CD4-positive, alpha-beta T cell (primary cell): ENCODE data around the gene RBM5. TPM values are rescaled to one million over a fixed set of nuclear protein-coding genes. Genes with fewer than 3 reads are reported as not detected.

Experiments
- ATAC-seq: fragments of 200-7000 bp; cut with Tn5 transposase; one replicate; pipeline ENCODE4 v1.10.0; 2022; ENCODE audit warnings: mild to moderate bottlenecking; ENCODE audit not compliant: poor library complexity
- CTCF ChIA-PET: fragments of 350-600 bp; sonication (Branson Sonifier 250); formaldehyde crosslinking; loops from one replicate; lab custom pipeline; 2021; ENCODE audit warnings: antibody characterized with exemption, inconsistent platforms; lab: Charles Lee
- POLR2A ChIA-PET: fragments of 350-600 bp; sonication (Branson Sonifier 250); formaldehyde crosslinking; loops from one replicate; lab custom pipeline; 2021; ENCODE audit warnings: antibody characterized with exemption, inconsistent platforms; lab: Charles Lee
- DNase-seq, 14 experiments: peaks; one replicate each; pipeline ENCODE4 v3.0.0-alpha.2; 2013 to 2020; ENCODE audit warnings: mixed read lengths in 2 of 14
- H3K27ac ChIP-seq, 2 donors: one replicate each; pipeline versions ENCODE4 v1.5.1 to v1.7.0; 2013; ENCODE audit warnings: low read length in 2 of 2, low read depth in 1 of 2, mild to moderate bottlenecking in 1 of 2
- H3K27me3 ChIP-seq, 2 experiments: 1 replicate in 1 of 2; 2 replicates in 1 of 2; pipeline versions ENCODE4 v1.6.1 to v1.7.0; 2013; ENCODE audit warnings: low read length in 2 of 2, control low read depth in 1 of 2, mild to moderate bottlenecking in 1 of 2, moderate library complexity in 1 of 2; ENCODE audit not compliant: insufficient read depth in 2 of 2, control insufficient read depth in 1 of 2
- H3K36me3 ChIP-seq: one replicate; pipeline ENCODE4 v1.6.1; 2013; ENCODE audit warnings: low read length, control low read depth; ENCODE audit not compliant: insufficient read depth
- H3K4me1 ChIP-seq: one replicate; pipeline ENCODE4 v1.6.1; 2013; ENCODE audit warnings: low read length, control low read depth; ENCODE audit not compliant: insufficient read depth
- H3K4me3 ChIP-seq: one replicate; pipeline ENCODE4 v1.5.1; 2013; ENCODE audit warnings: mild to moderate bottlenecking, low read length, moderate library complexity
- H3K9me3 ChIP-seq, 2 experiments: 1 replicate in 1 of 2; 2 replicates in 1 of 2; pipeline versions ENCODE4 v1.6.1 to v1.7.0; 2013; ENCODE audit warnings: low read length in 2 of 2, mild to moderate bottlenecking in 2 of 2, control low read depth in 1 of 2, moderate library complexity in 1 of 2; ENCODE audit not compliant: control insufficient read depth in 1 of 2, insufficient read depth in 1 of 2
- H3K27ac Mint-ChIP-seq: one replicate; pipeline ENCODE4 v1.8.0; 2020; ENCODE audit warnings: mixed read lengths
- H3K27me3 Mint-ChIP-seq: one replicate; pipeline ENCODE4 v1.8.0; 2021; ENCODE audit warnings: mixed read lengths
- H3K36me3 Mint-ChIP-seq: one replicate; pipeline ENCODE4 v1.8.0; 2021; ENCODE audit warnings: low read depth, mixed read lengths
- H3K4me1 Mint-ChIP-seq: one replicate; pipeline ENCODE4 v1.8.0; 2021; ENCODE audit warnings: low read depth, mixed read lengths
- H3K4me3 Mint-ChIP-seq: one replicate; pipeline ENCODE4 v1.8.0; 2020; ENCODE audit warnings: mild to moderate bottlenecking, mixed read lengths
- H3K9me3 Mint-ChIP-seq: one replicate; pipeline ENCODE4 v1.8.0; 2020; ENCODE audit warnings: mixed read lengths
- CTCF ChIP-seq: fragments of 200-600 bp; IDR thresholded peaks from one replicate; pipeline ENCODE4 v1.8.0; 2022; ENCODE audit warnings: antibody characterized with exemption, mild to moderate bottlenecking
- intact Hi-C, 2 experiments: fragments of 100-400 bp; cut with DNase I in 1 of 2; cut with micrococcal nuclease in 1 of 2; formaldehyde crosslinking; loops; one replicate each; pipeline versions ENCODE4 v1.15.1 to v1.9.0; 2023 to 2025; cut with DNase I, micrococcal nuclease
- total RNA-seq, 174 experiments: library from RNA in 2 of 174; stranded (reverse) in 2 of 174; gene quantifications; one replicate each; pipeline ENCODE4 v1.2.3 and lab custom pipeline; 2021 to 2026

RBM5 gene
- total RNA-seq, 2 experiments from 2014 or later = 324 to 330 TPM

GRCh38 chr3:50137531-50137930, 48.8 kb downstream of the RBM5 start:
- no peak for ATAC-seq
- H3K4me1 Mint-ChIP-seq = peaks cover 8% of the 10 kb centered on the region
- no peak overlapping the region for H3K27ac Mint-ChIP-seq
- ChIA-PET CTCF (no interaction called here), POLR2A (no interaction called here)
- H3K36me3 ChIP-seq = no peaks in the 10 kb centered on the region
- H3K27ac ChIP-seq = no peak overlapping the region
- H3K36me3 Mint-ChIP-seq = no peaks in the 10 kb centered on the region
- no peaks in the 10 kb centered on the region for H3K27me3 ChIP-seq
- H3K4me1 ChIP-seq = peaks cover 9% of the 10 kb centered on the region
- intact Hi-C loops = no loop called here
- H3K9me3 Mint-ChIP-seq = no peaks in the 10 kb centered on the region
- no peak for TF ChIP-seq CTCF
- no peak overlapping the region for H3K4me3 ChIP-seq
- H3K4me3 Mint-ChIP-seq = no peak overlapping the region
- H3K9me3 ChIP-seq = no peaks in the 10 kb centered on the region
- no peak for DNase-seq
- H3K27me3 Mint-ChIP-seq = no peaks in the 10 kb centered on the region

GRCh38 chr3:50138266-50139200, 49.8 kb downstream of the RBM5 start:
- Histone ChIP-seq H3K36me3 (no peaks in the 10 kb centered on the region), H3K27ac (no peak overlapping the region), H3K9me3 (no peaks in the 10 kb centered on the region), H3K4me3 (no peak overlapping the region), H3K27me3 (no peaks in the 10 kb centered on the region), H3K4me1 (peaks cover 9% of the 10 kb centered on the region)
- H3K4me1 Mint-ChIP-seq = peaks cover 8% of the 10 kb centered on the region
- no peak overlapping the region for H3K27ac Mint-ChIP-seq
- CTCF ChIA-PET = no interaction called here
- no peak for TF ChIP-seq CTCF
- intact Hi-C loops = no loop called here
- H3K36me3 Mint-ChIP-seq = no peaks in the 10 kb centered on the region
- ATAC-seq (peak; percentile 14), DNase-seq (no peak)
- H3K27me3 Mint-ChIP-seq = no peaks in the 10 kb centered on the region
- no peak overlapping the region for H3K4me3 Mint-ChIP-seq
- H3K9me3 Mint-ChIP-seq = no peaks in the 10 kb centered on the region
- POLR2A ChIA-PET = no interaction called here

- ChIA-PET POLR2A (no interaction called here), CTCF (no interaction called here)
- Mint-ChIP-seq H3K9me3 (no peaks in the 10 kb centered on the region), H3K4me3 (no peak overlapping the region), H3K27ac (no peak overlapping the region), H3K4me1 (peaks cover 8% of the 10 kb centered on the region), H3K36me3 (no peaks in the 10 kb centered on the region), H3K27me3 (no peaks in the 10 kb centered on the region)
- DNase-seq (no peak), ATAC-seq (no peak)
- H3K36me3 ChIP-seq = no peaks in the 10 kb centered on the region
- no peak overlapping the region for H3K4me3 ChIP-seq
- peaks cover 9% of the 10 kb centered on the region for H3K4me1 ChIP-seq
- H3K27me3 ChIP-seq = no peaks in the 10 kb centered on the region
- intact Hi-C loops = no loop called here
- no peaks in the 10 kb centered on the region for H3K9me3 ChIP-seq
- H3K27ac ChIP-seq = no peak overlapping the region
- TF ChIP-seq CTCF = no peak
Measured at GRCh38 chr3:50139308-50139707, 50.6 kb downstream of the RBM5 start.
